ENCODE measurements around the gene ABR. TPM values are rescaled to one million over a fixed set of nuclear protein-coding genes. Genes with fewer than 3 reads are reported as not detected.

ABR gene
- total and polyA plus RNA-seq, 2 of the 13 experiments (the other 11 are each of a cell fraction or from before 2014, with no cell fraction given) = 12.4 to 40.4 TPM

GRCh38 chr17:1029922-1030644, 149.7 kb downstream of the ABR start (continued):
- TF ChIP-seq ARID2 (CRISPR knock-in tag; IDR thresholded peaks at IDR 0.05; ENCODE audit: borderline replicate concordance) (no peak), HNF4A (CRISPR knock-in tag; IDR thresholded peaks at IDR 0.05) (no peak), KDM5A (IDR thresholded peaks at IDR 0.05; ENCODE audit: borderline replicate concordance, low read length) (no peak)

GRCh38 chr17:1029196-1029921, 150.4 kb downstream of the ABR start:
- ChIA-PET CTCF (ENCODE audit: low intra/inter-chr PET ratio, low total read pairs) (no interaction called here), POLR2A (no interaction called here)
- ATAC-seq = no peak
- H3K9me3 ChIP-seq (ENCODE audit: low read length) = no peaks in the 10 kb centered on the region
- WGBS (ENCODE audit: low lambda C conversion rate) = 76% methylated on average over 21 of the region's 30 CpGs
- no peak for FAIRE-seq
- BruUV-seq (replicated peaks) = no TSS peak
- H3K79me2 ChIP-seq (ENCODE audit: insufficient read depth, low read length) = no peaks in the 10 kb centered on the region
- no peak overlapping the region for H3K27ac ChIP-seq (ENCODE audit: extremely low read length, insufficient read depth, low read length)
- no peak overlapping the region for H3K9ac ChIP-seq (ENCODE audit: insufficient read depth, low read depth, low read length)
- H3K27me3 ChIP-seq (ENCODE audit: control insufficient read depth in 1 of 2, insufficient read depth in 2 of 2, low read length in 2 of 2) = no peaks in the 10 kb centered on the region
- H2AFZ ChIP-seq (ENCODE audit: low read length) = no peak overlapping the region
- H3K4me3 ChIP-seq (replicated peaks in 1 of 3; ENCODE audit: insufficient read depth in 1 of 3, low read depth in 2 of 3, low read length in 3 of 3) = no peak overlapping the region
- H3K4me2 ChIP-seq (ENCODE audit: low read depth, low read length) = no peak overlapping the region
- no peak for DNase-seq (ENCODE audit: low spot score)
- intact Hi-C loops (cut with micrococcal nuclease; ENCODE audit: unreplicated experiment) (no loop called here), in situ Hi-C loops (cut with HindIII; ENCODE audit: extremely low pct_ligation_motif_present, low pct_unique_long_range_greater_than_20kb) (no loop called here)
- TF ChIP-seq ZGPAT (CRISPR knock-in tag; IDR thresholded peaks at IDR 0.05) = no peak
- no peak for TF ChIP-seq ZNF17 (CRISPR knock-in tag; IDR thresholded peaks at IDR 0.05)
- no peak for TF ChIP-seq PHF20 (CRISPR knock-in tag; IDR thresholded peaks at IDR 0.05)
- no peak for TF ChIP-seq USF2 (IDR thresholded peaks at IDR 0.05; ENCODE audit: low read depth, low read length)
- TF ChIP-seq USF2 (CRISPR knock-in tag; IDR thresholded peaks at IDR 0.05; ENCODE audit: borderline replicate concordance) = no peak
- TF ChIP-seq ATF5 (CRISPR knock-in tag; IDR thresholded peaks at IDR 0.05; ENCODE audit: low read depth) = no peak
- no peak for TF ChIP-seq E2F5 (CRISPR knock-in tag; conservative IDR thresholded peaks at IDR 0.05)
- no peak for TF ChIP-seq AHR (CRISPR knock-in tag; IDR thresholded peaks at IDR 0.05)
- TF ChIP-seq XRCC5 (optimal IDR thresholded peaks at IDR 0.05; ENCODE audit: low read length) = no peak
- TF ChIP-seq ZSCAN22 (CRISPR knock-in tag; IDR thresholded peaks at IDR 0.05) = no peak
- H3K36me3 ChIP-seq (replicated peaks in 1 of 2; ENCODE audit: control insufficient read depth in 1 of 2, insufficient read depth in 2 of 2, low read length in 2 of 2) = no peaks in the 10 kb centered on the region
- no peaks in the 10 kb centered on the region for H4K20me1 ChIP-seq (ENCODE audit: insufficient read depth, low read length)
- H3K4me1 ChIP-seq (ENCODE audit: insufficient read depth, low read length) = no peaks in the 10 kb centered on the region
